Mesendoderm (in vitro differentiated cells): ENCODE results near the gene HTR1B.

ENCODE experiments used
- DNase-seq: peaks from one replicate; pipeline ENCODE4 v3.0.0; 2013
- H2AK5ac ChIP-seq: 2 replicates; pipeline ENCODE4 v1.6.1; 2013; ENCODE audit warnings: low read length, inconsistent platforms
- H2BK120ac ChIP-seq: 2 replicates; pipeline ENCODE4 v1.6.1; 2013; ENCODE audit warnings: low read depth, mild to moderate bottlenecking, low read length, moderate library complexity, mixed read lengths
- H2BK15ac ChIP-seq: replicated peaks from 2 replicates; pipeline ENCODE4 v1.6.1; 2013; ENCODE audit warnings: low read depth, mild to moderate bottlenecking, moderate library complexity
- H2BK5ac ChIP-seq: 2 replicates; pipeline ENCODE4 v1.6.1; 2013; ENCODE audit warnings: low read length, inconsistent platforms
- H3K18ac ChIP-seq: 2 replicates; pipeline ENCODE4 v1.6.1; 2013; ENCODE audit warnings: mild to moderate bottlenecking, low read length, mixed read lengths
- H3K23ac ChIP-seq: one replicate; pipeline ENCODE4 v1.6.1; 2013; ENCODE audit warnings: low read length
- H3K27ac ChIP-seq: 2 replicates; pipeline ENCODE4 v1.5.1; 2013; ENCODE audit warnings: low read depth, mild to moderate bottlenecking, inconsistent platforms, low read length, moderate library complexity
- H3K27me3 ChIP-seq: 2 replicates; pipeline ENCODE4 v1.6.1; 2013; ENCODE audit warnings: low read length, control low read depth, mild to moderate bottlenecking, inconsistent platforms; ENCODE audit not compliant: insufficient read depth, poor library complexity
- H3K36me3 ChIP-seq: 2 replicates; pipeline ENCODE4 v1.6.1; 2013; ENCODE audit warnings: low read length, inconsistent platforms; ENCODE audit not compliant: control insufficient read depth, insufficient read depth
- H3K4ac ChIP-seq: one replicate; pipeline ENCODE4 v1.6.1; 2013; ENCODE audit warnings: low read depth, mild to moderate bottlenecking, low read length, moderate library complexity
- H3K4me1 ChIP-seq: 2 replicates; pipeline ENCODE4 v1.6.1; 2013; ENCODE audit warnings: low read depth, low read length, inconsistent platforms; ENCODE audit not compliant: control insufficient read depth
- H3K4me2 ChIP-seq: 2 replicates; pipeline ENCODE4 v1.6.1; 2013; ENCODE audit warnings: low read length
- H3K4me3 ChIP-seq: 2 replicates; pipeline ENCODE4 v1.5.1; 2013; ENCODE audit warnings: mild to moderate bottlenecking, low read length
- H3K56ac ChIP-seq: one replicate; pipeline ENCODE4 v1.6.1; 2013; ENCODE audit warnings: low read length
- H3K79me1 ChIP-seq: 2 replicates; pipeline ENCODE4 v1.6.1; 2013; ENCODE audit warnings: low read length, inconsistent platforms
- H3K79me2 ChIP-seq: 2 replicates; pipeline ENCODE4 v1.6.1; 2013; ENCODE audit warnings: mild to moderate bottlenecking, low read length; ENCODE audit not compliant: control insufficient read depth, insufficient read depth
- H3K9ac ChIP-seq: 2 replicates; pipeline ENCODE4 v1.6.1; 2013; ENCODE audit warnings: low read length, inconsistent platforms
- H4K5ac ChIP-seq: one replicate; pipeline ENCODE4 v1.6.1; 2013; ENCODE audit warnings: low read length
- H4K8ac ChIP-seq: one replicate; pipeline ENCODE4 v1.6.1; 2013; ENCODE audit warnings: low read depth, mild to moderate bottlenecking, control low read depth, low read length, moderate library complexity
- WGBS: extraction: QIAGEN DNeasy Blood & Tissue Kit; methylation state at CpG from one replicate; pipeline ENCODE4 v1.1.7; 2013; ENCODE audit warnings: low lambda C conversion rate, missing lambda C conversion rate; ENCODE audit not compliant: insufficient coverage; ENCODE audit errors: extremely low coverage; 5-methylcytosine and 5-hydroxymethylcytosine counted together

Gene HTR1B

GRCh38 chr6:77451466-77451865 lies 11.8 kb downstream of the HTR1B start:
- Histone ChIP-seq H3K27ac (no peak overlapping the region), H3K27me3 (no peaks in the 10 kb centered on the region), H3K4me1 (peaks cover 4% of the 10 kb centered on the region), H3K79me1 (no peaks in the 10 kb centered on the region), H3K79me2 (no peaks in the 10 kb centered on the region), H4K5ac (no peak overlapping the region), H3K9ac (no peak overlapping the region), H2AK5ac (no peak overlapping the region), H2BK120ac (no peak overlapping the region), H3K4me2 (no peak overlapping the region), H3K23ac (no peak overlapping the region), H4K8ac (no peak overlapping the region), H3K18ac (no peak overlapping the region), H2BK5ac (no peak overlapping the region), H2BK15ac (no peak overlapping the region), H3K36me3 (no peaks in the 10 kb centered on the region), H3K4me3 (no peak overlapping the region), H3K56ac (no peak overlapping the region), H3K4ac (no peak overlapping the region)
- no peak for DNase-seq
- WGBS: no CpG with 5 or more reads among the region's 4 CpGs

DNA sequence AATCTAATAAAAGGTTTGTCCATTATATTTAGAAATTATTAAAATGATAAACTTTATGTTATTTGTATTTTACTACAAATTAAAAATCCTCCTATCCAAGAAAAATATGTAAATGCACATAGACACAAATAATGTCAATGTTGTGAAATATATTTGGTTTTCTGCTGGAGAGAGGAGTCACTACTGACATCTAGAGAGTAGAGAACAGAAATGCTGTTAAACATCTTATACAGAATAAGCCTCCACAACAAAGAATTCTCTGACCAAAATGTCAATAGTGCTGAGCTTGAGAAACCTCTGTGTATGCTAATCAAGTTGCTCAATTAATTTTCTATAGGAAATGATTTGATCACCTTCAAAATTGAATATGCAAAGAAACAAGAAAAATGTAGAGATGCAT lies 12.4 kb downstream of the HTR1B start:
- Histone ChIP-seq H3K9ac (no peak overlapping the region), H3K79me2 (no peaks in the 10 kb centered on the region), H3K4ac (no peak overlapping the region), H3K4me1 (no peaks in the 10 kb centered on the region), H3K23ac (no peak overlapping the region), H2BK15ac (no peak overlapping the region), H2BK5ac (no peak overlapping the region), H2BK120ac (no peak overlapping the region), H3K79me1 (no peaks in the 10 kb centered on the region), H3K36me3 (no peaks in the 10 kb centered on the region), H2AK5ac (no peak overlapping the region), H4K8ac (no peak overlapping the region), H3K4me2 (no peak overlapping the region), H4K5ac (no peak overlapping the region), H3K18ac (no peak overlapping the region), H3K4me3 (no peak overlapping the region), H3K27ac (no peak overlapping the region), H3K27me3 (no peaks in the 10 kb centered on the region), H3K56ac (no peak overlapping the region)
- DNase-seq: no peak

DNA sequence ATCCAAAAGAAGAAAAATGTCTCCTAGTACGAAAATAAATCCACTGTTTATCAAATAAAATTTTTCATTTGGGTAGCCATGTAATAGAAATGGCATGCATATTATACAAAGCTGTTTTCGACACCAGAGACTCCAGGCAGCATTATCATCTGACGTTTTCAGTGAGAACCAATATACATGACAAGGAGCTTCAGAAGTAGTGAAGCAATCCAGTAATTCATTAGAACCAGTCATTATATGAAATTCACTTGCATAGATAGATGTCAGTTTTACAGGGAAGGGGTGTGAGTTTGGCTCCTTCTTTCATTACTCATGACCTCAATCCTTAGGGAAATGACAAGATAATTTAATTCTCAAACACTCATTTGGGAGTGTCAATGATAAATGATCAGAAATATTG lies 14.7 kb downstream of the HTR1B start:
- Histone ChIP-seq H4K8ac (no peak overlapping the region), H3K18ac (no peak overlapping the region), H3K4me2 (no peak overlapping the region), H2BK5ac (no peak overlapping the region), H3K79me1 (no peaks in the 10 kb centered on the region), H3K36me3 (no peaks in the 10 kb centered on the region), H3K56ac (no peak overlapping the region), H2BK15ac (no peak overlapping the region), H3K4ac (no peak overlapping the region), H2BK120ac (no peak overlapping the region), H4K5ac (no peak overlapping the region), H3K9ac (no peak overlapping the region), H3K4me3 (no peak overlapping the region), H3K4me1 (no peaks in the 10 kb centered on the region), H3K27ac (no peak overlapping the region), H2AK5ac (no peak overlapping the region), H3K27me3 (no peaks in the 10 kb centered on the region), H3K79me2 (no peaks in the 10 kb centered on the region), H3K23ac (no peak overlapping the region)
- DNase-seq: no peak
- no CpG with 5 or more reads among the region's 3 CpGs for WGBS

DNA sequence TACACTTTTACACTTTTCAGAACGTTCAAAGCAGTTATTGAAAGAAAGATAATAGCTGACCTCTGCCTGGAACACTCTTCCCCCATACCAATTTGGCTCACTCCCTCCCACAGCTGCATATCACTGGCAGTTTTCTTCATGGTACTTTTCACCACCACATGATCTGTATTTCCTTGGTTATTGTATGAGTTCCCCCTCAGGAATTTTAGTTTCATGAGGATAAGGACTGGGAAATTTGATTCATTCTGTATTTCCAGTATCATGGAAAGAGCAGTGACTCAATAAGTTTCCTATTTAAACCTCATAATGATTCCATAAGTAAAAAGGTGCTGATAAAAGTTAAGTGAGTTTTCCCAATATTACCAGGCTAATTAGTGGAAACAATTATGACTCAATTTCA lies 16.0 kb downstream of the HTR1B start:
- no peak for DNase-seq
- peak overlapping the region; percentile 68 for H3K18ac ChIP-seq
- no peaks in the 10 kb centered on the region for H3K79me2 ChIP-seq
- no peak overlapping the region for H2BK15ac ChIP-seq
- no peaks in the 10 kb centered on the region for H3K27me3 ChIP-seq
- H3K4me3 ChIP-seq: no peak overlapping the region
- H2BK5ac ChIP-seq: no peak overlapping the region
- no peaks in the 10 kb centered on the region for H3K4me1 ChIP-seq
- no peaks in the 10 kb centered on the region for H3K36me3 ChIP-seq
- no peak overlapping the region for H4K5ac ChIP-seq
- no peak overlapping the region for H2BK120ac ChIP-seq
- H3K27ac ChIP-seq: no peak overlapping the region
- no peaks in the 10 kb centered on the region for H3K79me1 ChIP-seq
- WGBS: no CpG with 5 or more reads among the region's 1 CpG
- no peak overlapping the region for H2AK5ac ChIP-seq
- no peak overlapping the region for H3K56ac ChIP-seq
- no peak overlapping the region for H3K23ac ChIP-seq
- H3K9ac ChIP-seq: no peak overlapping the region
- no peak overlapping the region for H3K4ac ChIP-seq
- no peak overlapping the region for H3K4me2 ChIP-seq
- H4K8ac ChIP-seq: no peak overlapping the region

- Histone ChIP-seq H3K23ac (no peak overlapping the region), H3K18ac (no peak overlapping the region), H3K79me1 (no peaks in the 10 kb centered on the region), H3K79me2 (no peaks in the 10 kb centered on the region), H3K4ac (no peak overlapping the region), H2AK5ac (no peak overlapping the region), H2BK15ac (no peak overlapping the region), H2BK5ac (no peak overlapping the region), H3K56ac (no peak overlapping the region), H3K4me1 (no peaks in the 10 kb centered on the region), H3K9ac (no peak overlapping the region), H4K5ac (no peak overlapping the region), H3K4me2 (no peak overlapping the region), H3K27ac (no peak overlapping the region), H3K36me3 (no peaks in the 10 kb centered on the region), H3K4me3 (no peak overlapping the region), H4K8ac (no peak overlapping the region), H3K27me3 (no peaks in the 10 kb centered on the region), H2BK120ac (no peak overlapping the region)
- WGBS: no CpG with 5 or more reads among the region's 1 CpG
- DNase-seq: no peak
Measured at GRCh38 chr6:77446249-77446648, 17.0 kb downstream of the HTR1B start.

DNA sequence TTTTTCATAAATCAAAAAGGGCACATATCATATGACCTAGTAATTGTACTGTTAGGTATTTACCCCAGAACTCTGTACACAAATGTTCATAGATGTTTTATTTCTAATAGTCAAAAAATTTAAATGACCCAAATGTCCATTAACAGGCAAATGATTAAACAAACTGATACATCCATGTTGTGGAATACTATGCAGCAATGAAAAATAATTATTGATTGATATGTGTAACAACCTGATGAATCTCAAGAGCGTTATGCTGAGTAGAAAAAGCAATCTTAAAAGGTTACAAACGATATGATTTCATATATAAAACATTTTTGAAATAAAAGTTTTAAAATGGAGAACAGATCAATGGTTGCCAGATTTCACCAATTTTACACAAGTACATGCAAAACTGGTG lies 18.1 kb downstream of the HTR1B start:
- H3K4me1 ChIP-seq: no peaks in the 10 kb centered on the region
- H2BK15ac ChIP-seq: no peak overlapping the region
- no peaks in the 10 kb centered on the region for H3K79me2 ChIP-seq
- H2BK5ac ChIP-seq: no peak overlapping the region
- no peak overlapping the region for H3K27ac ChIP-seq
- no peak overlapping the region for H3K4ac ChIP-seq
- no peak overlapping the region for H2BK120ac ChIP-seq
- no CpG with 5 or more reads among the region's 2 CpGs for WGBS
- no peak overlapping the region for H3K56ac ChIP-seq
- H3K27me3 ChIP-seq: no peaks in the 10 kb centered on the region
- no peak overlapping the region for H2AK5ac ChIP-seq
- no peak overlapping the region for H4K8ac ChIP-seq
- no peak overlapping the region for H3K9ac ChIP-seq
- H3K4me2 ChIP-seq: no peak overlapping the region
- H3K36me3 ChIP-seq: no peaks in the 10 kb centered on the region
- no peak overlapping the region for H3K4me3 ChIP-seq
- no peaks in the 10 kb centered on the region for H3K79me1 ChIP-seq
- H3K23ac ChIP-seq: no peak overlapping the region
- no peak overlapping the region for H3K18ac ChIP-seq
- DNase-seq: no peak
- no peak overlapping the region for H4K5ac ChIP-seq
